Activated CD4-positive, alpha-beta T cell treated with anti-CD3 and anti-CD28 coated beads, Interleukin-2, amount 50 U/mL, for 16 hours (primary cell): ENCODE results near the gene TP53TG5.

Experiments
- DNase-seq: peaks from one replicate; pipeline ENCODE4 v3.0.0-alpha.2; 2020

The TP53TG5 gene

DNA sequence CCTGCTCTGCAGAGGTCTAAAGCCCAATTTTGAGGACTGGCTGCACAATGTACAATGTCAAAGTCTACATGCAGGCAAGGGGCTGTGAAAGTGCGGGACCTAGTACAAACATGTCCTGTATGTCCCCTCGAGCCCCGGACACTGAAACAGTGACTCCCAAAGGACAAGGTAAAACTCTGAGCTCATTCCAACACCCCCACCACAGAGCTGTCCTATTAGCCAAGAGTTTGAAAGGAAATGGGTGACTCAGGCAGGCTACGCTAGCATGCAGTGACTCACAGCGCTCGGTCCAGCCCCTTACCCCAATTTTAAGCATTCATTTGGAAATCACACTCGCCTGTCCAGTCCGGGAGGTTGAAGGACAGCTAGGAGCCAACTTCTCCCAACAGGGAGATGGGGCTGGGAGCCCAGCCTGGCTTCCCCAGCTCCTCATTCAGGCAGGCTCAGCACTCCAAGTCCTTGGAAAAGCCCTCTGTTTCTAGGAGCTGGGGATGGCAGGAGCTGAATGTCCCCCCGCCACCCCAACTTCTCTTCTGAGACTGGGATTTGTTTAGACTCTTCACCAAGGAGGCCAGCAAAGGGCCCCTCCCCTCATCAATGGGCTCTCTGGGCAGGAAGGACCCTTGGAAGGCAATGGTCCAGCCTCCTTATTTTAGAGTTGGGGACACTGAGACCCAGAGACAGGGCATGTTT, 33.8 kb downstream of the TP53TG5 start:
- DNase-seq, result peak; percentile 37

DNA sequence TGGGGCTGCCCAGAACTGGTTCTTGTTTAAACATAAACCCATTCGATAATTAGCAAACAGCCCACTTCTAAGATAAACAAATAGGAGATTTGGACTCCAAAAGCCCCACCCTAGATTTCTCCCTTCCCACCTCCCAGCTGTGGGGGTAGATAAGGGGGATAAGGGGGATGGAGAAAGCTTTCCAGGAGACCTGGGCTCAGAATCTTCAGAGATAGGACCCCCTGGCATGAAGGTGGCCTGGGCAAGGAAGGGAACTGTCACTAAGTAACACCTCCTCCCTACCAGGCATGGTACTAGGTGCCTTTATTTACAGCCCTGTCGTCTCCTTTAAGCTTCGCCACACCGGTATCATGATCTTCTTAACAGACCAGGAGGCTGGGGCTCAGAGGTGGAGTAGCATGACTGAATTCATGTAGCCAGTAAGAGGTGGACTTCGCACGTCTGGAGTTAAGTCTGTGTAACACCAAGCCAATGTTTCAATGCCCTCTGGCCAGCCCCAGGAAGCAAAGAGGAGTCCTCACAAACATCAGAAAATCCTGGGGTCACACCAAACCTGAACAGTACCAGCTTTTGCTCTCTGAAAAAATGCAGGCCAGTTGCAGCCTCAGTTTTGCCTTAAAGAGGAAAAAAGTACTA, 34.5 kb downstream of the TP53TG5 start:
- no peak for DNase-seq

DNA sequence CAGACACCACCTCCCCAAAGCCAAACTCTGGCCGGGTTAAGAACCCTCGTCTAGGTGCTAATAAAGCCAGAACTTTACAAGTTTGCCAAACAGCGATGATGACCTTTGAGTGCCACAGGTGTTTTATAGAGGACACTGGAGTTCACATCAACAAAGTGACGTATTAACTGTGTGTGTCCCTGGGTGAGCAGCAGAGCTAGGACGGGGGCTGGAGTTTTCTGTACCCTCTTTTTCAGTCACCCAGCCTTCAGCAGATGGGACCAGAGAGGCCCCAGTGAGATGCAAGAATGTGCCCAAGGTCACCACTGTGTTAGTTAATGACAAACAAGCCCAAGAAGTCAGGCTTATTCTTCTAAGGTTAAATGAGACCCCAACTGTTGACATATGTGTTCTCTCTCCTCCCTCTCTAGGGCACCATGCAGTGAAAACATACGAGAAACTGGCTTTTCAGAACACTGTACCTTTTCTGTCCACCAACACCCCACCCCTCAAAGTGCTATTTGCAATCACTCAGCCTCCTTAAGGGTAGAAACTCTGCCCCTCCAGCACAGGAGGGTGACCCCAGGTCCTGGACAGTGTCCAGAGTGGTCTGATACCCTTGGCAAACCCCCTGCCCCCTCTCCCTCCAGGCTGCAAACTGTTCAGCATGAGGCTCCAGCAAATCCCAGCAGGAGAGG, 35.1 kb downstream of the TP53TG5 start:
- no peak for DNase-seq

DNA sequence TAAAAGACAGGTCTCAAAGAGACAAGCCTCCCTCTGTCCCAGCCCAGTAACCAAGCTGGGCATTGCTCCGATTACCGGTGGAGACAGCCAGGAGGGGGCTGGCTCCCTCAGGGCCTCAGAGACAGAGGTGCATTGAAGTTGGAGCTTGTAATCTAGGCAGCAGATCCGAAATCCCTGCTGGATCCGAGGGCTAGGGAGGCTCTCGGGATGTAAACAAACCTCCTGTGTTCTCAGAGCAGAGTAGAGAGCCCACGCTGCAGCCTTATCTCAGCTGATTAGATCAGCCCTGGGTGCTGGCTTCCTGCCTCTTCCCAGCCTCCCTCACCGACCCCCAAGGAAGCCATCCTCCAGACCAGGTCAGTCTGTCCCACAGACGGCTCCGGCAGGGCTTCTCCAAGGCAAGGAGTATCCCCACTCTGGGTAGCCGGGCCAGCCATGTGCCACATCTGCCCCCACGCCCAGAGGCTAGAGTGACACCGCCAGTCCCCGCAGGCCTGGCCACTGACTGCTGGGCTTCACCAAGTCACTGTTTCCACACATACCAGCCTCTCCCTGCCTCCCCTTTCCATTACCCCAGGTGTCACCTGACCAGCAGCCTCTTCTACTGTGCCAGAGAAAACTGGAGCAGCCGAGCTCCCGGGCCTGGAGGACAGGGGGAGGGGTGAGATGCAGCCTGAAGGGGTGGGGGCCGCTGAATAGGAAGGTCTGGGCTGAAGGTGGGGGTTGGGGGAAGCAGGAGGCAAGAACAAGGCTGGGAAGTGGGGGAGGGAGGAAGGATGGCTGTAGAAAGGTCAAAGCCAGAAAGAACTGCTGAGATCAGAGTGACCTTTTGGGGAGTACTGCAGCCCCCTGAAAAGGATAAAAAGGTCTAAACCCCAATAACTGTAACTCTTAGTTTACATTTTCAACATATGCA, 35.9 kb downstream of the TP53TG5 start:
- DNase-seq, result no peak

DNA sequence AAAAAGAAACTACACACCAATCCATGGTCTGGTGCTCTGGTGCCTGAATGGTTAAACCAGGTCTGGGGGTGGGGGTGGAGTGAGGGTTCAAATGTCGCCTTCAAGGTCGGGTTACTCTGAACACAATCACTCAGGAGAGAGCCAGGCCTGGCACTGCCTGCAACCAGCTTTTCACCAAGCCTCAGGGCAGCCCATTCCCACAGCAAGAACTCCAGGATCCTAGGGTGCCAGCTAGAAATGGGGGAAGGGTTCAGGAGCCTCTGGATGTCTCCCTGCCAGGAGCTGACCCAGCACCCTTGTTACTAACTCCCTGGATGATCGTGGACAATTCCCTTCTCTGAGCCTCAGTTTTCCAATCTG, 36.6 kb downstream of the TP53TG5 start:
- no peak for DNase-seq

DNA sequence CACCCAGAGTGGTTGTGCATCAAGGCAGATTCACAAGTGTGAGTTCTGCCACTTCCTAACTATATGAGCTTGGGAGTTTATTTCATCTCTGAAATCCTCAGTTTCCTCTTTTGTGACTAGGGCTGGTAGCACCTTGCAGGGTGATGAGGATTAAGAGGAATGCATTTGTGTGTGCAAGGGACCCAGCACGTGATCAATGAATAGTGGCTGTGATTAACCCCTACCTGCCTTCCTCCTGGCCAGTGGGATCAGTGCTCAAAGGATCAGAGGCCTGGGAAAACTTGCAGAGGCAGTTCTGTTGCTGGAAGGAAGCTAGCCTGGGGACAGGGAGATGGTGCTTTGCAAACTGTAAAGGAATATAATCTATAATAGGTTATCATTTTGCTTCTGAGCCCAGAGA, 37.2 kb downstream of the TP53TG5 start:
- no peak for DNase-seq

DNA sequence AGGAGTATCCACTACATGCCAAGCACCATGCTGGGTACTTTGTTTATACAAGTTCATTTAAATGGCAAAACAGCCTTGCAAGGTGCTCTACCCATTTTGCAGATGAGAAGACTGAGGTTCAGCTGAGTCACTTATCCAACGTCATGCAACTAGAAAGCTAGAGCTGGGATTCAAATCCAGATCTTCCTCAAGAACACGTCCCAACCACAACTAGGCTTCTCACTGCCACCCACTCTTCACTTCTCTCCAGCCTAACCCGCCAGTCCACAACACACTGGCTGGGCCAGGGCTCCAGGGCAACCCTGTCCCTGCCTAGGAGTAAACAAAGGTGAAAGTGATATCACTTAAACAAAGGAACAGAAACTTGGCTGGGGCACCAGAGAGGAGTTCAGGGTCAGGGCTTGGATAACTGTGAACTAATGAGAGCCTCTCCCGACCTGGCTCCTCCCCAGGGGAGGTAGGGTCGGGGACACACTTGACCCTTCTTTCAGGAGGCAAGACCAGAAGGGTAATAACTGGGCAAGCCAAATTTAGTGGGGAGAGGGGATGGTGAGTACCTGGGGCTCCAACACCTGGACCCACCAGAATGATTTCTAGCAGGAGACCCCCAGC, 37.8 kb downstream of the TP53TG5 start:
- DNase-seq, result no peak

DNA sequence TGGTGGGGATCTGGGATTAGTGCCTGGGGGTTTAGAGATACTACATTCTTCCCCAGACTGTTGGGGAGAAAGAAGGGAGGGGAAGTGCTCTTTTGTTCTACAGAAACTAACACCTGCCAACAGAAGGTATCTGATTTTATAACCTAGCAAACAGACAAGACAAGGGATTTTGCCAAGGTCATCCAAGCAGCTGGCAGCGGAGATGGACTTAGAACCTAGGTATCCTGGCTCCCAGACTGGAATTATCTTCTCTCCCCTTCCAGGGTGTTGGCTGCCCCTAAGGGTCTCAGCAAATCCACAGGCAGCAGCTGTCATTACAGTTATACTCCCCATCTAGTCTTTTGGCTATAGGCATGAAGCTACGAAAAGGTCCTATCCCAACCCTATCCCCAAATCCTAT, 38.3 kb downstream of the TP53TG5 start:
- no peak for DNase-seq

DNA sequence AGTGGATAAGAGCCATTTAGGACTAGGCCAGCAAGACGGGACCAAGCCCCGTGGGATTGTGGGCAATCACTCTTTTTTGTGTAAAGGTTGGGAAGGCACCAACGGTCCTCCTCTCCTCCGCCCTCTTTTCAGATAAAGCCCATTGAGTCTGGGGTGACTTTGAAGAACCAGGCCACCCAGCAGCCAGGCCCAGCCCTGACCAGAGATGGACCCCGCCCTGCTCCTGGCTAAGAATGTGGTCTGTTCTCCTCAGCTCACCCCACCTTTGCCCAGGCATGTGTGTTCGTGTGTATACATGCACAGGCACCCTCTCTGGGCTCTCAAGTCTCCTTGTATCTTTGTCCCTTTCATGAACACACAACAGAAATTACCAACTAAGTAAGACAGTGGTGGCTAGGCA, 39.0 kb downstream of the TP53TG5 start:
- DNase-seq, result no peak

DNA sequence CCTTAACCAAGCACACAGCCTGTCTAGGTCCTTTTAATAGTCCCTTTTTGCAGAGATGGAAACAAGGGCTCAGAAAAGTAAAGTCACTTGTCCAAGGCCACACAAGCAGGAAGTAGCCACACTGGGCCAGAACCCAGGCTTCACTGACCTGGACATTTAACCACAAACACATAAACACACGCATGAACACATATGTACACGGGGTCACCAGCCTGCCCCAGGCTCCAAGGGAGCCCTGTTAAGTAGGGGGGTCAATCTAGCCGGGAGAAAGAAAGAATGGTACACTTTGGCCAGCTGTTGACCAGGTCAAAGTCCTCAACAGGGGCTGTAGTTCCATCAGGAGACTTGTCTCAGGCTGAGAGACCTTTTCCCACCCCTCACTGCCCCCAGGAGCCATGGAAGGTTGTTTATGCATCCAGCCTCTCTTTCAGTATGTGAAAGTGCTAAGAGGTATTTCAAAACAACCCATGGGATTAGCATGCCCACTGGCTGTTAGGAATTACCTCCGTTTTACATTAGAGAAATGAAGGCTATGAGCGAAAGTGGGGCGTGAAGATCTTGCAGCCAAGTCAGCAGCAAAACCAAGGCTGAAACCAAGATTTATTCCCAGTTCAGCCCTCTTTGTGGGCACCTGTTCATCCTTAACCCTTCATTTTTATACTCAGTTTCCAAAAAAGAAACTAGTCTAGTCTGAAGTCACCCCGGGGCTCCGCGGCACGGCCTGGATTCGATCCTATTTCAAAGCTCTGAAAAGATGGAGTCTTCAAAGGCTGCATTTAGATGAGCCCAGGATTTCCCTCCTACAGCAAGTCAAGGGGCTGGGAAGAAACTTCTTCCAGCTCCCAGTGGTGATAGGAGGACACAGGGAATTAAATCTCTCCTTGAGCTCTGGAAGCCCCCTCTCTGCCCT, 39.7 kb downstream of the TP53TG5 start:
- DNase-seq, result no peak

DNA sequence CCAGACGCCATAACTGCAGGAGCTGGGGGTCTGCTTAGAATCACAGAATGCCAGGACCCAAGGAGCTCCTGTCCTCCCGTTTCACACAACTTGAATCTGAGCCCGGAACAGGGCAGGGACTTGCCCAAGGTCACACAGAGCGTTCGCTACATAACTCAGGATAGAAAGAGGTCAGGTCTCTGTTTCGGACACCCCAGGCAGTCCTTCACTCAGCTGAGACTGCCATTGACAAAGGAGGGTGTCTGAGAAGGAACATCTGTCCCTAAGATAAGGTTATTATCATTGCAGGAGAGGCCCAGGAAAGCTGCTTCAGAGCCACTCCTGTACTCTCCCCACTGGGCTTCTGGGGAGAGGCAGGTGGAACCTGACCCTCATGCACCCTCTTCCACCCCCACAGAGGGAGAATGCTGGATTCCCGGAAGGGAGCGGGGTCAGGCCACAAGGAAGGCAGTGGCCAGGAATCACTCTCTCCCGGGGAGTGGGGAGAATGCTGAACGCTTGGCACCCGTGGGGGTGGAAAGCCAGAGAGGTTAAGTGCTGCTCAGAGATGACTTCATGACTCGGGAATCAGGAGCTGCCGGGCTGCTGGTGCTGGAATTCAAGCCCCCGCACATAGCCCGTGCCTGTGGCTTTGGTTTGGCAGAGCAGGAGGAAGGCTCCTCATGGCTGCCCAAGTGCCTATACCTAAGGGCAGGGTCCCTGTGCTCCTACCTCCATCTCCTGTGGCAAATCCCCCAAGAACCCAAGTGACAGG, 40.6 kb downstream of the TP53TG5 start:
- DNase-seq, result no peak

DNA sequence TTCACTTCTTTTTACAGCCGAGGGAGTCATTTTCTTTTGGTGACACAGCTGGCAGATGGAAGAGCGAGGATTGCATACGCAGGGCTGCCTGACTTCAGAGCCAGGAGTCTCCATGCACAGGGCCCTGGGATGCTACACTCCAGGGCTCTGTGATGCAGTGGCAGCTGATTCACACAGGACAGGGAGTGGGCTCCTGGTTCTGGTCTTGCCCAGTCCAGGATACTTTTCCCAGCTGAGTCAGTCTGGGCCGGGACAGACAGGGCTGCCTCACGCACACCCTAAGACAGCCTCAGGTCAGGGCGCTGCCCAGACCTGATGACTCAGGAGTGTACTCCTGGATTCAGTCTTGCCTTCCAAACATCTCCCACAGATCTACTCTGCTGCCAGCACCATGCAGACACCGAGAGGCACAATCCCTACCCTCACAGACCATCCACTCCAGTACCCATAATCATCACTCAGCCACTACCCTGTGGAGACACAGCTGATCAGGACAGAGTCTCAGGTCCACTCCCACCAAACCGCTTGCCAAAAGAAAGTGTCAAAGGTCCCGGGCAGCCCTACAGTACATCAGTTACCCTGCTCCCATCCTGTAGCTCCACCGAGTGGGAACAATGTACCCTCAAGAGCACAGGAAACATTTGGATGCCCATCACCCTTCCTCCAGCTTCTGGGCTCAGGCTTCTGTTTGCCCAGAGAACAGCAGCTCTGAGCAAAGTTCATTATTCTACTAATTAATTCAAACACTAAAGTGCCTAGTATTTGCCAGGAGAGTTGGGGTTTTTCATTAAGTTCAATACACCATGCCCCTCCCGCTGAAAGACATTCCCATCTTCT, 41.4 kb downstream of the TP53TG5 start:
- DNase-seq, result no peak

DNA sequence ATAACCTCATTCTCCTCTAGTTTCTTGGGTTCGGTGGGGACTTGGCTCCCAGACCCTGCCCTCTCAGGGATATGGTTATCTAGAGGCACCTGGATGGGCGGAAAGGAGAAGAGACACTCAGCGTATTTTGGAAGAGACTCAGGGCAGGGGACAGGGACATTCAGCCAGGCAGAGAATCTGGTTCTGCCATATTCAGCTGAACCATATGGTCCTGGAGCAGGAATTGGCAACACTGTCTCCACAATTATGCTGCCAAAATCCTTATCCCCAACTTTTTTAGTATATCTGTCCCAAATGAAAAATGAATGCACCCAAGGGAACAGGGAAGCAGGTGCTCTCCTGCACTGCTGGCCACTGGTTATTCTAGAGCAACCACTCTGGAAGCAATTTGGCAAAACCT, 47.6 kb downstream of the TP53TG5 start:
- DNase-seq, result no peak

DNA sequence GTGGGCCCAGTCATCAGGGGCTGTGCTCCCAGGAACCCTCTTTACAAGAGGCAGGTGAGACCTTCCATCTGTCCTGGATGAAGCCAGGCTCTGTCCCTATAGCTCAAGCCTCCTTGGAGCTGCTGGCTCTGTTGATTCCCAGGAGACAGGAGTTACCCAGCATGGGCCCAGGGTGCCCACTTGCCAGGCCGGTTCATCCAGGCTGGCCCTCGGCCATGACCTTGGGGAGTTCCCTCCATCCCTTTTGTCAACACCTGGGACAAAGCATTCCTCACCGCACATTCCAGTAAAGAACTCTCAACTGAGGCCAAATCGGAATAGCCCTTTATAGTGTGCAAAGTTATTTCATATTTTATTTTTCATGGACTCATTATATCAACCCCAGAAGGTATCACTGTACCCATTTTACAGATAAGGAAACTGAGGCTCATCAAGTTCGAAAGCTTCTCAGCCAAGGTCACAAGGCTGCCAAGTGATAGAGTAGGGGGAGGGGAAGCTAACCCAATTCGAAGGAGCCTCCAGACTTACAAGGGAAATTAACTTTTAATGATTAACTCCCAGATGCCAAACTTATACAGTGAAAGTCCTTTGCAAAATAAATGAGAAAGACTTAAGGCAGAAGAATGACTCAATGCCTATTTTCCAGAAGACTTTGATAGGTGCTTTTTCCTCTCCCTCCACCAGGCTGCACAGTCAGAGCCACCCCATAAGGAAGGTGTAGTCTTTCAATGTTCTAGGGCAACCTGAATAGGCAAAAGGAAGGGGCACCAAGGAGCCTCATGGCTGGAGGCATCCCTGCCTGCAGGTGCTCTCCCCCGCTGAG, 48.4 kb downstream of the TP53TG5 start:
- DNase-seq, result no peak

DNA sequence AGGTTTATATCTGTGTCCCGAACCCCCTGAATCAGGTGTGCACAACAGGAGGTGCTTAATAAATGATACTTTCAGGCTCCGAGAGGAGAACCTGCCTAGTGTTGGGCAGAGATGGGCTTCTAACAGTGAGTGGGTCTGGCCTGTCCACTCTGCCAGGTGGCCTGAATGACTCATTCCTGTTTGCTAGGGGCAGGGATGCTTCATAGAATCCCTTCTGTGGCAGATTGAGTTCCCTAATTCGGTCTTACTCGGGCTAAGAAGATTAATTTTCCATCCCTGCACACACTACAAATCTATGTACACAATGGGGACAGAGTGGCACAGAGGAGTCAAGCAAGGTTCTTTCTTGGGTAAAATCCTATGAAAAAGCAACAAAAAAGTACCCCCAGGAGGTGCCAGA, 49.7 kb downstream of the TP53TG5 start:
- DNase-seq, result no peak

DNA sequence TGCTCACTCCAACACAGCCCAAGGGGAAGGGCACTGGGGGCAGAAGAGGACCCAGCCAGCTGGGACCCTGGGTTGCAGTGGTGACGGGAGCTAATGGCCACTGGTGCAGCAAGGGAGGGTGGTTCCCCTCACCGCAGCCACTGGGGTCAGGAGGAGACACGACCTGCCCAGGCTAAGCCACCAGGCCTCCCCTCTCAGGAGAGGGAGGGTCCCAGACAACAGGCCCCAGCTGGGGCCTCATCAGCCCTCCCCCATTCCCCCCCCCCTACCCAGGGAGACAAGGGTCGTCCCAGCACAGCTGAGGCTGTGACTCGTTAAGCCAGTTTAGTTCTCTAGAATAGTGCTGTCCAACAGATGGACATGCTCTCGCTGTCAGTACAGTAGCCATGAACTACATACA, 52.8 kb downstream of the TP53TG5 start:
- no peak for DNase-seq

DNA sequence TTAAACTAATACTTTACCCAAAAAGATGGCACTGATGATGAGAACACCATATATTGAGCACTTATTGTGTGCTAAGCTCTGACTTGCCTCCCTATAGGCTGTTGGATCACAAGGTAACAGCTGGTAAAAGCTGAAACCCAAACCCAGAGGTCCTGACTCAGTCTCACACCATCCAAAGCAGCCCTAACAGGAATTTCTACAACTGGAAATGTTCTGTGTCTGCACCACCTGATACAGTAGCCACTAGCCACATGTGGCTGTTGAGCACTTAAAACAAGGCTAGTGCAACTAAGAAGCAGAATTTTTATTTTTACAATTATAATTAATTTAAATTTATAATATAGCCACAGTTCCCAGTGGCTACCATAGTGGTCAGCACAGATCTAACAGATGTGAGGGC, 54.4 kb downstream of the TP53TG5 start:
- DNase-seq, result no peak

DNA sequence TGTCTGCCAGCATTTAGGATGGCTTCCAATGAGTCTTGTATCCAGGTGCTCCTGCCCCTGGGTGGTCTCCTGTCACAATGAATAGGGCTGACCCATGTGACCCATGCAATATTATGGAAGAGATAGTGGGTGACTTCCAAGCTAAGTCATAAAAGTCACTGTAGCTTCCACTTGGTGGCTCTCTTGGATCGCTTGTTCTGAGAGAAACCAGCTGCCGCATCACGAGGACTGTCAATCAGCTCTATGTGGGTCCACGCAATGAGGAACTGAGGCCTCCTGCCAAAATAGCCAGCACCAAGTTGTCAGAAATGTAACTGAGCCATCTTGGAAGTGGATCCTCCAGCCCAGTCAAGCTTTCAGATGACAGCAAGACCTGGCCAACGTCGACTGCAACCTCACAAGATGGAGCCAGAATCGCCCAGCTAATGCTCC, 55.2 kb downstream of the TP53TG5 start:
- DNase-seq, result peak; percentile 13
